HepG2 (cell line): ENCODE measurements around the gene GSC2. TPM values are rescaled to one million over a fixed set of nuclear protein-coding genes. Genes with fewer than 3 reads are reported as not detected.

Source experiments
- ARNT ChIP-seq: fragments of 450-650 bp; IDR thresholded peaks from 2 replicates; pipeline ENCODE4 v1.6.1; 2017
- ATF5 ChIP-seq: sonication (generic); formaldehyde crosslinking; IDR thresholded peaks from 2 replicates; pipeline ENCODE4 v1.4.0; 2020; ENCODE audit warnings: mild to moderate bottlenecking, low read depth, missing genetic modification reagents
- MLX ChIP-seq: IDR thresholded peaks from 2 replicates; pipeline ENCODE4 v1.6.1; 2016
- RAD51 ChIP-seq: fragments of 450-650 bp; IDR thresholded peaks from 2 replicates; pipeline ENCODE4 v1.6.1; 2016; ENCODE audit warnings: borderline replicate concordance
- ZFYVE20 ChIP-seq: sonication (generic); formaldehyde crosslinking; IDR thresholded peaks from 2 replicates; pipeline ENCODE4 v1.8.0; 2023; ENCODE audit warnings: low read depth, mild to moderate bottlenecking, moderate library complexity, missing genetic modification reagents, borderline replicate concordance
- ZMYM2 ChIP-seq: sonication (generic); formaldehyde crosslinking; IDR thresholded peaks from 2 replicates; pipeline ENCODE4 v1.8.0; 2022; ENCODE audit warnings: mild to moderate bottlenecking, missing genetic modification reagents
- ZNF512 ChIP-seq: sonication (generic); formaldehyde crosslinking; IDR thresholded peaks from 2 replicates; pipeline ENCODE4 v1.4.0; 2020; ENCODE audit warnings: mild to moderate bottlenecking, missing genetic modification reagents
- ZUFSP ChIP-seq: sonication (generic); formaldehyde crosslinking; IDR thresholded peaks from 2 replicates; pipeline ENCODE4 v1.9.0; 2021; ENCODE audit warnings: missing genetic modification reagents, mild to moderate bottlenecking, borderline replicate concordance
- polyA plus RNA-seq, 8 experiments: library from polyadenylated mRNA; depleted of rRNA in 3 of 8; stranded (reverse) in 7 of 8; unstranded in 1 of 8; fragments of >200 nt; fragmentation: Illumina TruSeq in 4 of 8; extraction: Trizol in 4 of 8; gene quantifications; 2 replicates each; pipeline versions ENCODE4 v1.2.1 to v1.2.3, GENCODE V29; 2011 to 2016; ENCODE audit warnings: low read depth in 4 of 8, missing spikeins in 1 of 8, mixed read lengths in 1 of 8; ENCODE audit not compliant: insufficient read depth in 1 of 8
- total RNA-seq, 5 experiments: library from RNA; depleted of rRNA; stranded (reverse); fragments of >200 nt; fragmentation: Illumina TruSeq; extraction: Trizol; gene quantifications; 2 replicates each; pipeline ENCODE4 v1.2.3, GENCODE V29; 2016; ENCODE audit warnings: low read depth in 1 of 5

GSC2 gene
- total and polyA plus RNA-seq, 2 of the 13 experiments (the other 11 are each of a cell fraction or from before 2014, with no cell fraction given) = not detected

DNA sequence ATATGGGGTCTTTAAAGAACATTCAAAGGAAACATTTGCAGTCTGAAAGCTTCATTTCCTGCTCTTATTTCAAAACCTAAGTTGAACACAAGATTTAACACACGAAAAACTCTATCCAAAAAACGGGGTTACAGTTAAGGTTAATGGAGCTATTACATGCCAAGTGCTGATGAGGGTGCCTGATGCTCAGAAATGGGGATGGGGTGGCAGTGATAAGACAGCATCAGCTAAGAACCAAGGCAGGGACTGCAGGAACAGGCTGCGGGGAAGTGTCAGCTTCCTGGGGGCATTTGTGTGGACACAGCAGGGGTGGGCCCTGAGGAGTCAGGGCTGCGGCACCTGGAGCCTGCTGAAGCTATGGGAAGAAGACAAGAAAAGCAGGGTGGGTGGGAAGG, 40.0 kb downstream of the GSC2 start (continued):
- TF ChIP-seq ZNF512 (no peak), ATF5 (no peak), ZFYVE20 (CRISPR knock-in tag) (no peak), ZUFSP (CRISPR knock-in tag) (no peak), ZMYM2 (CRISPR knock-in tag) (no peak), RAD51 (no peak), MLX (CRISPR knock-in tag) (no peak), ARNT (no peak)
